ENCODE measurements around the gene FAF1.

FAF1 gene

DNA sequence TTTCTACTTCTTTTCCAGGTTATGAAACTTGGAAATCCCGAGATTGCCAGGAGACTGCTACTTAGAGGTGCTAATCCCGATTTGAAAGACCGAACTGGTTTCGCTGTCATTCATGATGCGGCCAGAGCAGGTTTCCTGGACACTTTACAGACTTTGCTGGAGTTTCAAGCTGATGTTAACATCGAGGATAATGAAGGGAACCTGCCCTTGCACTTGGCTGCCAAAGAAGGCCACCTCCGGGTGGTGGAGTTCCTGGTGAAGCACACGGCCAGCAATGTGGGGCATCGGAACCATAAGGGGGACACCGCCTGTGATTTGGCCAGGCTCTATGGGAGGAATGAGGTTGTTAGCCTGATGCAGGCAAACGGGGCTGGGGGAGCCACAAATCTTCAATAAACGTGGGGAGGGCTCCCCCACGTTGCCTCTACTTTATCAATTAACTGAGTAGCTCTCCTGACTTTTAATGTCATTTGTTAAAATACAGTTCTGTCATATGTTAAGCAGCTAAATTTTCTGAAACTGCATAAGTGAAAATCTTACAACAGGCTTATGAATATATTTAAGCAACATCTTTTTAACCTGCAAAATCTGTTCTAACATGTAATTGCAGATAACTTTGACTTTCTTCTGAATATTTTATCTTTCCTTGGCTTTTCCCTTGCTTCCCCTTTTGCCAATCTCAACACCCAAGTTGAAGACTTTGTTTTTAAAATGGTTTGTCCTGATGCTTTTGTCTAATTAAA, 14.0 kb upstream of the FAF1 start:
- TF ChIP-seq CTCF (IDR thresholded peaks at IDR 0.05; ENCODE audit: extremely low read depth, missing control alignments), result no peak
- DNase-seq (ENCODE audit: low spot score), result no peak

GRCh38 chr1:50973255-50973654, 13.2 kb upstream of the FAF1 start:
- DNase-seq (ENCODE audit: low spot score), result no peak
- no peak for TF ChIP-seq CTCF (IDR thresholded peaks at IDR 0.05; ENCODE audit: extremely low read depth, missing control alignments)

- no peak for TF ChIP-seq CTCF (IDR thresholded peaks at IDR 0.05; ENCODE audit: extremely low read depth, missing control alignments)
- DNase-seq (ENCODE audit: low spot score), result no peak
Measured at GRCh38 chr1:50972766-50973165, 12.7 kb upstream of the FAF1 start.

DNA sequence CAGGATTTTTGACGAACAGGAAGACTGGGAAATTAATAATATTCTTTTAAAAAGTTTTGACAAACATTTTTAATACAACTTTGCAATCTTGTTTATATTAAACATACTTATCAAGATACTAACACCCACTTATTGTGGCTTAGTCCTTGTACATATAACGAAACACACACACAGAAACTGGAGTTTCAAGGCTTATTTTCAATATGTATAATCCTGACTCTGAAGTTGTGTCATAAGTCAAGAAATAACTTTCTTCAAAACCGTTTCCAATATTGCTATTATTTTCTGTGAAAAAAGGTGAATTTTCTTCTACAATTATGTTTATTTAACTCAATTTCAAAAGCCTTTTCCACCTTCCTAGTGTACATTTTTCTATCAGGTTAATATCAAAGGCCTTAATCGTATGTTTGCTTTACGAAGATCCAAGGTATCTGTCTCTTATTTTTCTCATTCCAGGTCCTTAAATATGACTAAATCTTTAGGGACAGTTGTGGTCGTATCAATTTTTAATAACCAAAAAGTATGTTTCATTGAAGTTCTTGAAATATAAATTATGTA, 11.8 kb upstream of the FAF1 start:
- DNase-seq (ENCODE audit: low spot score), result peak; percentile 39
- TF ChIP-seq CTCF (IDR thresholded peaks at IDR 0.05; ENCODE audit: extremely low read depth, missing control alignments), result no peak

DNA sequence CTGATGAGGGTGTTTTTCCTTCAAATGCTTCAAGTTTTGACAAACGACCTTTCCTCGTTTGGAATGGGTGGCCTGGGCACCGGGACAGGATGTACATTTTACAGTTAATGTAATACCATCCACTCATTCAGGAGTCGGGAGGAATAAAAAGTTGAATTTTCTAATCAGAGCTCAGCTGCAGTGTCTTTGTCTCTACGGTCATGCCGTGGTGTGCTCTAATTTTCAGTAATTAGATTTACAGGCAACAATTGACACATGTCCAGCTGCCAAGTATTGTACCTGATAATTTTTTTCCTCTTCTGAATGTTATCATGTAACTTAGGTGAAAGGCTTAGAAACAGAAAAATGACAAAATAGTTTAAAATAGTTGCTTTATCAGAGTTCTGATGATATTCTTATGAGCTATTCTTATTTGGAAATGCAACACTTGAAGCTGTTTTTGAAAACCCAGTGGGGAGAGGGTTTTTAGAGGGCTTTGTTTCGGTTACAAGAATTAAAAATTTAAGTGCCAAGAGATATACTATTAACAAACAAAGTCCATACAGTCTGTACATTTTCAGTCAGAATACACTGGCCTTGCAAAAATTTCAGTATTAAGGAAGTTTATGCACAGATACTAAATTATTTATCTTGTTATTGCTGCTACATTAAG, 11.0 kb upstream of the FAF1 start:
- no peak for DNase-seq (ENCODE audit: low spot score)
- no peak for TF ChIP-seq CTCF (IDR thresholded peaks at IDR 0.05; ENCODE audit: extremely low read depth, missing control alignments)

DNA sequence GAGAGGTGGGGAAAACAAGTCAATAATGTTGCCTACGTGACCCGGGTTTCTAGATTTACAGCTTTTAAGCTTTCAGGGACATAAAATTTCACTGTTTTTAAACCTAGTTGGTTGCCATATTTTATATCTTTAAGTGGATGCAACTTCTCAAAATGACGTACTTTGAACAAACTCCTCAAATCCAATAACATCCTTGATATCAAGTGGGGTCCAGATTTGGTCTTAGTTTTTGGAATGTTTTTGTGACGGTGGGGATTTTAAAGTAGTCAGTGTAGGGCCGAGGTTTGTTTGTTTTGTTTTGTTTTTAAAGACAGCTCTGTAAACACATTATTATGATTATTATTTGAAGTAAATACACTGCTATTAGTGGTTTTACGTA, 10.4 kb upstream of the FAF1 start:
- DNase-seq (ENCODE audit: low spot score), result no peak
- no peak for TF ChIP-seq CTCF (IDR thresholded peaks at IDR 0.05; ENCODE audit: extremely low read depth, missing control alignments)

Data from GM20000 (cell line).